DOHH2 (cell line): ENCODE measurements around the gene LARGE1.

Experiments used
- CTCF ChIP-seq: fragments of 200-600 bp; sonication (generic); IDR thresholded peaks from one replicate; pipeline ENCODE4 v1.5.1; 2014; ENCODE audit warnings: antibody characterized with exemption, mild to moderate bottlenecking, low read depth, low read length; ENCODE audit not compliant: poor library complexity, severe bottlenecking
- EZH2phosphoT487 ChIP-seq: fragments of 200-600 bp; sonication (generic); IDR thresholded peaks from 2 replicates; pipeline ENCODE4 v1.6.1; 2017; ENCODE audit warnings: borderline replicate concordance, mild to moderate bottlenecking, antibody characterized with exemption, low read length, moderate library complexity, mixed read lengths

- TF ChIP-seq CTCF (no peak), EZH2phosphoT487 (no peak)
Measured at GRCh38 chr22:33831207-33831606, 89.1 kb downstream of the LARGE1 start.
